OCI-LY7 (cell line): Measurements from ENCODE around the gene DLGAP1. TPM values are rescaled to one million over a fixed set of nuclear protein-coding genes. Genes with fewer than 3 reads are reported as not detected.

Experiments
- BruUV-seq: library from RNA; stranded (reverse); fragments of 400-500 nt; replicated peaks from 2 replicates; lab custom pipeline; 2021; lab: Mats Ljungman, UMichigan
- CTCF ChIA-PET: fragments of 300-600 bp; sonication (Branson Sonifier 250); formaldehyde crosslinking; loops from one replicate; lab custom pipeline; 2022; ENCODE audit warnings: antibody characterized with exemption; ENCODE audit not compliant: unreplicated experiment; lab: Charles Lee
- POLR2A ChIA-PET: fragments of 300-600 bp; sonication (Branson Sonifier 250); formaldehyde crosslinking; loops from one replicate; lab custom pipeline; 2022; ENCODE audit warnings: antibody characterized with exemption; lab: Charles Lee
- DNase-seq: peaks from one replicate; pipeline ENCODE4 v3.0.0-alpha.2; 2015; ENCODE audit warnings: low spot score
- H2AFZ ChIP-seq: fragments of 200-600 bp; sonication (generic), shearing (Covaris generic); 2 replicates; pipeline ENCODE4 v1.6.1; 2014; ENCODE audit warnings: mild to moderate bottlenecking, antibody characterized with exemption, low read length, moderate library complexity
- H3K27ac ChIP-seq: fragments of 200-600 bp; sonication (generic); 2 replicates; pipeline ENCODE4 v1.5.1; 2014; ENCODE audit warnings: mixed run types, low read depth, mild to moderate bottlenecking, moderate library complexity, low read length, inconsistent platforms; ENCODE audit not compliant: poor library complexity, severe bottlenecking
- H3K36me3 ChIP-seq: fragments of 200-600 bp; sonication (generic); 2 replicates; pipeline ENCODE4 v1.6.1; 2014; ENCODE audit warnings: mild to moderate bottlenecking, antibody characterized with exemption, low read length, moderate library complexity, mixed read lengths; ENCODE audit not compliant: insufficient read depth
- H3K4me1 ChIP-seq: fragments of 200-600 bp; sonication (generic); 2 replicates; pipeline ENCODE4 v1.5.1; 2014; ENCODE audit warnings: mild to moderate bottlenecking, low read length; ENCODE audit not compliant: insufficient read depth, poor library complexity, severe bottlenecking
- H3K4me2 ChIP-seq: fragments of 200-600 bp; sonication (generic); 2 replicates; pipeline ENCODE4 v1.6.1; 2014; ENCODE audit warnings: mild to moderate bottlenecking, low read length
- H3K4me3 ChIP-seq: fragments of 200-600 bp; sonication (generic); 2 replicates; pipeline ENCODE4 v1.5.1; 2014; ENCODE audit warnings: mild to moderate bottlenecking, low read depth, low read length; ENCODE audit not compliant: poor library complexity, severe bottlenecking
- H3K79me2 ChIP-seq: fragments of 200-600 bp; sonication (generic); 2 replicates; pipeline ENCODE4 v1.6.1; 2016; ENCODE audit warnings: low read depth, mild to moderate bottlenecking, low read length, moderate library complexity, mixed read lengths; ENCODE audit not compliant: insufficient read depth
- H3K9me2 ChIP-seq: fragments of 200-600 bp; sonication (generic); 2 replicates; pipeline ENCODE4 v1.6.1; 2016; ENCODE audit warnings: mild to moderate bottlenecking, low read length, mixed read lengths; ENCODE audit not compliant: insufficient read depth
- H3K9me3 ChIP-seq: fragments of 200-600 bp; sonication (generic); 2 replicates; pipeline ENCODE4 v1.6.1; 2014; ENCODE audit warnings: mild to moderate bottlenecking, mixed run types, low read length, mixed read lengths
- H4K20me1 ChIP-seq: fragments of 200-600 bp; sonication (generic); 2 replicates; pipeline ENCODE4 v1.6.1; 2014; ENCODE audit warnings: mild to moderate bottlenecking, antibody characterized with exemption, low read length, moderate library complexity, mixed read lengths; ENCODE audit not compliant: insufficient read depth
- EZH2phosphoT487 ChIP-seq: fragments of 200-600 bp; sonication (generic); IDR thresholded peaks from 2 replicates; pipeline ENCODE4 v1.6.1; 2018; ENCODE audit warnings: low read depth, borderline replicate concordance, mild to moderate bottlenecking, mixed run types, antibody characterized with exemption, low read length, moderate library complexity, mixed read lengths
- intact Hi-C: fragments of 100-400 bp; cut with micrococcal nuclease; formaldehyde crosslinking; loops from one replicate; pipeline ENCODE4 v1.10.0; 2022; ENCODE audit not compliant: unreplicated experiment
- total RNA-seq, 2 experiments: library from RNA; depleted of rRNA in 1 of 2; stranded (reverse); fragments of >200 nt in 1 of 2; shearing (Covaris generic) in 1 of 2; gene quantifications; 2 replicates each; pipeline ENCODE4 v1.2.3, GENCODE V29; 2014 to 2022
- TF ChIP-seq, protein P1 (sequence below): fragments of 200-600 bp; sonication (generic); conservative IDR thresholded peaks from 2 replicates; pipeline ENCODE4 v1.5.1; 2014; ENCODE audit warnings: mild to moderate bottlenecking, antibody characterized with exemption, low read length, moderate library complexity, mixed read lengths

DLGAP1 gene
- total RNA-seq, 2 experiments from 2014 or later: 0.22 TPM; not detected in 1

DNA sequence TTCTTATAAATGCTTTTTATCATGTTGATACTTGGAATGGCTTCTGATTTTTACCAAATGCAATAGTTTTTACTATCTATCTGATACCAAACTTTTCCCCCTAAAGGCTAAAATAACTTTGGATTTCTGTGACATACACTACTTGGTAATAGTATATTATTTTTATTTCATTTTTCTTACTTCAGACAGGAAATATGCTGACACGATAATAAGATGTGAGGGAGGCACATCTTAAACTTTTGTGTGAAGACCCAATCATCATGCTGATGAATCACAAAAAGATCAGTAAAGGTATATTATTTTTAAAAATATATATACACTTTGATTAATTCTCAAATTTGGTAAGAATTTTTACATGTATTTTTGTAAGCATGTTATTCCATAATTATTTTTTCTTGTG lies 882.3 kb downstream of the DLGAP1 start:
- no peak for DNase-seq
- ChIA-PET CTCF (no interaction called here), POLR2A (interaction anchor here (0.7 kb wide), 1 partner anchor 12 kb away, joined by 3 read pairs; no protein-coding TSS in a partner anchor)
- no peaks in the 10 kb centered on the region for H3K79me2 ChIP-seq
- no peak overlapping the region for H3K27ac ChIP-seq
- intact Hi-C loops: no loop called here
- TF ChIP-seq, protein P1, sequence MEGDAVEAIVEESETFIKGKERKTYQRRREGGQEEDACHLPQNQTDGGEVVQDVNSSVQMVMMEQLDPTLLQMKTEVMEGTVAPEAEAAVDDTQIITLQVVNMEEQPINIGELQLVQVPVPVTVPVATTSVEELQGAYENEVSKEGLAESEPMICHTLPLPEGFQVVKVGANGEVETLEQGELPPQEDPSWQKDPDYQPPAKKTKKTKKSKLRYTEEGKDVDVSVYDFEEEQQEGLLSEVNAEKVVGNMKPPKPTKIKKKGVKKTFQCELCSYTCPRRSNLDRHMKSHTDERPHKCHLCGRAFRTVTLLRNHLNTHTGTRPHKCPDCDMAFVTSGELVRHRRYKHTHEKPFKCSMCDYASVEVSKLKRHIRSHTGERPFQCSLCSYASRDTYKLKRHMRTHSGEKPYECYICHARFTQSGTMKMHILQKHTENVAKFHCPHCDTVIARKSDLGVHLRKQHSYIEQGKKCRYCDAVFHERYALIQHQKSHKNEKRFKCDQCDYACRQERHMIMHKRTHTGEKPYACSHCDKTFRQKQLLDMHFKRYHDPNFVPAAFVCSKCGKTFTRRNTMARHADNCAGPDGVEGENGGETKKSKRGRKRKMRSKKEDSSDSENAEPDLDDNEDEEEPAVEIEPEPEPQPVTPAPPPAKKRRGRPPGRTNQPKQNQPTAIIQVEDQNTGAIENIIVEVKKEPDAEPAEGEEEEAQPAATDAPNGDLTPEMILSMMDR: no peak
- TF ChIP-seq EZH2phosphoT487: no peak
- no peaks in the 10 kb centered on the region for H4K20me1 ChIP-seq
- H3K4me1 ChIP-seq: peaks cover 8% of the 10 kb centered on the region
- H3K9me2 ChIP-seq: no peaks in the 10 kb centered on the region
- H3K9me3 ChIP-seq: no peaks in the 10 kb centered on the region; the same call in 1 of the 2 replicates
- BruUV-seq: no TSS peak
- no peak overlapping the region for H2AFZ ChIP-seq
- H3K4me3 ChIP-seq: no peak overlapping the region
- H3K36me3 ChIP-seq: no peaks in the 10 kb centered on the region
- H3K4me2 ChIP-seq: no peak overlapping the region

DNA sequence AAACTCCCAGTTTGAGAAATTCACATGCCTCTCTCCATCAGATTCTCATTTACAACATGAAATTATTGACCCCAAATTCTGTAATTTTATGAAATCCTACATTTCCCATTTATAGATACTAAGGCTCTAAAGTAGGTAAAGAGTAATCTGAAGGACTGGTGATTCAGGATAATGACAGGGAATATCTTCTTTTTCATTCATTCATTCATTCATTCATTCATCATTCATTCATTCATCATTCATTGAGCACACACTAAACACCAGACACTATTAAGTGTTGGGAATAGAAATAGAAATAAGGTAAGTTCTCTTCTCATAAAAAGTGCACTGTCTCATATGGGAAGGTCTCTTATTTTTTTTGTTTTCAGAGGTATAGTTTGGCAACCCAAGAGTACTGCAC lies 888.3 kb downstream of the DLGAP1 start:
- no peak for TF ChIP-seq EZH2phosphoT487
- TF ChIP-seq, protein P1: no peak
- H3K79me2 ChIP-seq: no peaks in the 10 kb centered on the region
- peaks cover 12% of the 10 kb centered on the region for H3K4me1 ChIP-seq
- H3K36me3 ChIP-seq: no peaks in the 10 kb centered on the region
- no TSS peak for BruUV-seq
- DNase-seq: no peak
- H2AFZ ChIP-seq: no peak overlapping the region
- ChIA-PET CTCF (no interaction called here), POLR2A (no interaction called here)
- H3K9me3 ChIP-seq: no peaks in the 10 kb centered on the region; the same call in 1 of the 2 replicates
- intact Hi-C loops: no loop called here
- no peaks in the 10 kb centered on the region for H4K20me1 ChIP-seq
- no peak overlapping the region for H3K4me3 ChIP-seq
- H3K4me2 ChIP-seq: no peak overlapping the region
- no peaks in the 10 kb centered on the region for H3K9me2 ChIP-seq
- H3K27ac ChIP-seq: no peak overlapping the region

DNA sequence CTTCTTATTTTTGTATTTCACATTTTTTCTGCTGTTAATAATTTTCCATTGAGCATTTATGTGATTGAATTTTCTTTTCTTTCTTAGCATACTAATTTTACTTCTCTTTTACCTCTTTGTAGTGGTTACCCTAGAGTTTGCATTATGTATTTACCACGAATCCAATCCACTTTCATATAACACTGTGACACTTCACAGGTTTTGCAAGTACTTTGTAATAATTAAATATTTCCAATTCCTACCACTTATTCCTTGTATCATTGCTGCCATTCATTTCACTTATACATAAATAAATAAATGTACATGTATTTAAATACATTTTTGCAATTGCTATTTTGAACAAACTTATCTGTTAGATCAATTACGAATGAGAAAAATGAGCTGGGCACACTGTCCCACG lies 894.4 kb downstream of the DLGAP1 start:
- CTCF ChIA-PET: no interaction called here
- Histone ChIP-seq H3K4me2 (no peak overlapping the region), H3K9me3 (no peaks in the 10 kb centered on the region; the same call in 1 of the 2 replicates), H2AFZ (no peak overlapping the region), H3K79me2 (no peaks in the 10 kb centered on the region), H4K20me1 (no peaks in the 10 kb centered on the region), H3K36me3 (no peaks in the 10 kb centered on the region), H3K4me1 (peaks cover 12% of the 10 kb centered on the region), H3K4me3 (no peak overlapping the region), H3K9me2 (no peaks in the 10 kb centered on the region), H3K27ac (no peak overlapping the region)
- POLR2A ChIA-PET: interaction anchor here (0.6 kb wide), 1 partner anchor 137 kb away, joined by 3 read pairs; no protein-coding TSS in a partner anchor
- BruUV-seq: no TSS peak
- DNase-seq: no peak
- TF ChIP-seq, protein P1: no peak
- no peak for TF ChIP-seq EZH2phosphoT487
- intact Hi-C loops: no loop called here
